ENCODE measurements around the gene KPNA2.
"Not testable (repeated sequence)": the region's sequence is repeated elsewhere in the genome, so short reads cannot be mapped to it uniquely, and the experiment has no call there.

KPNA2 gene

DNA sequence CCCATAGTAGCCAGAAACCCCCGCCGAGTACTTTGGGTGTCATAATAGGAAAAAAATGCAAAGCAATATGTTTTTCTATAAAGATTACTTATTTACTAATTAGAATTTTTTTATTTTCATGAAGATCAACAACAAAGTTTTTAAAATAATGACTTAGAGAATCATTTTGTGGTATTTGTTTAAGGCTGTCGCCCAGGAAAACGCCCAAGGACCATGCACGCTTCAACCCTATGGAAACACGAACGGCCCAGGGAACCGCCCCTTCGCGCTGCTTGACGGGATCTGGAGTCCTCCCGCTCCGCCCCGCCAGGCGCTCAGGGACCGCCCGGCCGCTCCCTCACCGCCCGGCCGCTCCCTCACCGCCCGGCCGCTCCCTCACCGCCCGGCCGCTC lies 408 bp upstream of the KPNA2 start:
- Histone ChIP-seq H3K27ac (ENCODE audit: low read length) (no peak overlapping the region), H3K4me2 (ENCODE audit: low read depth, low read length) (peak overlapping the region; percentile 60), H3K9me3 (replicated peaks; ENCODE audit: insufficient read depth, low read length) (no peaks in the 10 kb centered on the region), H4K20me1 (ENCODE audit: insufficient read depth, low read length) (no peaks in the 10 kb centered on the region), H3K4me3 (ENCODE audit: low read length) (peak overlapping the region; percentile 27; the same call in 1 of the 2 replicates), H3K9ac (ENCODE audit: low read length) (peak overlapping the region; percentile 14; the same call in 1 of the 2 replicates), H3K79me2 (ENCODE audit: low read length) (peaks cover 42% of the 10 kb centered on the region), H3K9me2 (replicated peaks; ENCODE audit: insufficient read depth, low read length) (no peaks in the 10 kb centered on the region), H3K36me3 (replicated peaks; ENCODE audit: insufficient read depth, low read length) (peaks cover 11% of the 10 kb centered on the region), H3F3A (ENCODE audit: insufficient read depth, low read length) (no peaks in the 10 kb centered on the region), H3K4me1 (ENCODE audit: low read length) (peaks cover 14% of the 10 kb centered on the region), H3K27me3 (replicated peaks; ENCODE audit: insufficient read depth, low read length) (no peaks in the 10 kb centered on the region), H2AFZ (ENCODE audit: low read length) (no peak overlapping the region)
- TF ChIP-seq, protein P1, sequence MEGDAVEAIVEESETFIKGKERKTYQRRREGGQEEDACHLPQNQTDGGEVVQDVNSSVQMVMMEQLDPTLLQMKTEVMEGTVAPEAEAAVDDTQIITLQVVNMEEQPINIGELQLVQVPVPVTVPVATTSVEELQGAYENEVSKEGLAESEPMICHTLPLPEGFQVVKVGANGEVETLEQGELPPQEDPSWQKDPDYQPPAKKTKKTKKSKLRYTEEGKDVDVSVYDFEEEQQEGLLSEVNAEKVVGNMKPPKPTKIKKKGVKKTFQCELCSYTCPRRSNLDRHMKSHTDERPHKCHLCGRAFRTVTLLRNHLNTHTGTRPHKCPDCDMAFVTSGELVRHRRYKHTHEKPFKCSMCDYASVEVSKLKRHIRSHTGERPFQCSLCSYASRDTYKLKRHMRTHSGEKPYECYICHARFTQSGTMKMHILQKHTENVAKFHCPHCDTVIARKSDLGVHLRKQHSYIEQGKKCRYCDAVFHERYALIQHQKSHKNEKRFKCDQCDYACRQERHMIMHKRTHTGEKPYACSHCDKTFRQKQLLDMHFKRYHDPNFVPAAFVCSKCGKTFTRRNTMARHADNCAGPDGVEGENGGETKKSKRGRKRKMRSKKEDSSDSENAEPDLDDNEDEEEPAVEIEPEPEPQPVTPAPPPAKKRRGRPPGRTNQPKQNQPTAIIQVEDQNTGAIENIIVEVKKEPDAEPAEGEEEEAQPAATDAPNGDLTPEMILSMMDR (IDR thresholded peaks at IDR 0.05; ENCODE audit: low read length): no peak
- TF ChIP-seq EZH2 (optimal IDR thresholded peaks at IDR 0.05; ENCODE audit: low read depth, low read length) (no peak), EZH2phosphoT487 (IDR thresholded peaks at IDR 0.05; ENCODE audit: low read length) (no peak)
- DNase-seq: no peak

DNA sequence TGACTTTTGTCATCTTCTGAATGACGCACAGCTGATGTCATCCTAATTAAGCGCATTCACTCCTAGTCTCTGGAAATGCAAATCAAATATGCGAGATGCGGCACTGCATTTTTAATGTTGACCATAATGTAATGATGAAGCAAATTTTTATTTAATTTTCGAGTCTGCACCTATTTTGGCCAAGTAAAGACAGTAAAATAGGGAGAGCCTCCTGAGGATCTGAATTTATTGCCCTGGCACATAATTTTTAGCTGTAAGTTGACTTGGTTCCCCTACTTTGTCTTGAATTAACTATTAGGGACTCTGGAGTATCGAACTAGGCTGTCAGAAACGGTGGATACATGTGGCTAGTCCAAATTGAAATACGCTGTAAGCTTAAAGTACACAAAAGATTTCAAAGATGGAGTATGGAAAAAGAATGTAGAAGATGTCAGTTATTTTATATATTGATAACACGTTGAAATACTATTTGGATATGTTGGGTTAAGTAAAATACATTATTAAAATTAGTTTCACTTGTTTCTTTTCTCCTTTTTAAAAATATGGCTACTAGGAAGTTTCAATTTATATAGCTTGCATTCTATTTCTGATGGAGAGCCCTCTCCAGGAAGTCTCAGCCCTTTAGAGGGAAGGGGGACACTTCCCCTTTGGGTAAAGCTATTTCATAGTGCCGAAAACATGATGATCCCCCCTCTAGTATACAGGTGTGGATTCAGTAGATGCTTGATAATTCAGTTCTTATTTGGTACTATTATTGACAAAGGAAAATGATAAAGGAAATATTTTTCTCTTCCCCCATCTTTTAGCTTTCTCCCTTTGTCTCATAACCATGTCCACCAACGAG lies 991 bp downstream of the KPNA2 start:
- H2AFZ ChIP-seq (ENCODE audit: low read length): peak overlapping the region; percentile 57; the same call in 1 of the 2 replicates
- peaks cover 14% of the 10 kb centered on the region for H3K4me1 ChIP-seq (ENCODE audit: low read length)
- H3K9me2 ChIP-seq (replicated peaks; ENCODE audit: insufficient read depth, low read length): no peaks in the 10 kb centered on the region
- peaks cover 51% of the 10 kb centered on the region for H3K79me2 ChIP-seq (ENCODE audit: low read length)
- peak overlapping the region; percentile 75 for H3K4me2 ChIP-seq (ENCODE audit: low read depth, low read length)
- peak overlapping the region; percentile 98 for H3K4me3 ChIP-seq (ENCODE audit: low read length)
- H3K36me3 ChIP-seq (replicated peaks; ENCODE audit: insufficient read depth, low read length): peaks cover 17% of the 10 kb centered on the region
- no peak for DNase-seq
- no peaks in the 10 kb centered on the region for H3K9me3 ChIP-seq (replicated peaks; ENCODE audit: insufficient read depth, low read length)
- H3K9ac ChIP-seq (ENCODE audit: low read length): peak overlapping the region; percentile 97
- TF ChIP-seq, protein P1 (IDR thresholded peaks at IDR 0.05; ENCODE audit: low read length): no peak
- TF ChIP-seq EZH2 (optimal IDR thresholded peaks at IDR 0.05; ENCODE audit: low read depth, low read length) (no peak), EZH2phosphoT487 (IDR thresholded peaks at IDR 0.05; ENCODE audit: low read length) (no peak)
- 0 out of 2 replicates have a peak, but pooled peaks cover 6% of the 10 kb centered on the region for H3F3A ChIP-seq (ENCODE audit: insufficient read depth, low read length)
- H4K20me1 ChIP-seq (ENCODE audit: insufficient read depth, low read length): no peaks in the 10 kb centered on the region
- H3K27me3 ChIP-seq (replicated peaks; ENCODE audit: insufficient read depth, low read length): no peaks in the 10 kb centered on the region
- H3K27ac ChIP-seq (ENCODE audit: low read length): peak overlapping the region; percentile 76; the same call in 1 of the 2 replicates

GRCh38 chr17:68047153-68047846 lies 11.8 kb downstream of the KPNA2 start:
- peaks cover 9% of the 10 kb centered on the region; the same call in 1 of the 2 replicates for H3K36me3 ChIP-seq (replicated peaks; ENCODE audit: insufficient read depth, low read length)
- no peaks in the 10 kb centered on the region for H3K9me3 ChIP-seq (replicated peaks; ENCODE audit: insufficient read depth, low read length)
- H4K20me1 ChIP-seq (ENCODE audit: insufficient read depth, low read length): no peaks in the 10 kb centered on the region
- TF ChIP-seq, protein P1 (IDR thresholded peaks at IDR 0.05; ENCODE audit: low read length): no peak
- TF ChIP-seq EZH2phosphoT487 (IDR thresholded peaks at IDR 0.05; ENCODE audit: low read length) (no peak), EZH2 (optimal IDR thresholded peaks at IDR 0.05; ENCODE audit: low read depth, low read length) (no peak)
- no peak overlapping the region for H3K4me2 ChIP-seq (ENCODE audit: low read depth, low read length)
- H3K4me3 ChIP-seq (ENCODE audit: low read length): no peak overlapping the region
- no peaks in the 10 kb centered on the region for H3K4me1 ChIP-seq (ENCODE audit: low read length)
- DNase-seq: no peak
- H3K27me3 ChIP-seq (replicated peaks; ENCODE audit: insufficient read depth, low read length): no peaks in the 10 kb centered on the region
- no peak overlapping the region for H2AFZ ChIP-seq (ENCODE audit: low read length)
- H3K79me2 ChIP-seq (ENCODE audit: low read length): peaks cover 6% of the 10 kb centered on the region; the same call in 1 of the 2 replicates
- peaks cover 24% of the 10 kb centered on the region for H3F3A ChIP-seq (ENCODE audit: insufficient read depth, low read length)
- no peak overlapping the region for H3K27ac ChIP-seq (ENCODE audit: low read length)
- H3K9ac ChIP-seq (ENCODE audit: low read length): no peak overlapping the region
- no peaks in the 10 kb centered on the region for H3K9me2 ChIP-seq (replicated peaks; ENCODE audit: insufficient read depth, low read length)

DNA sequence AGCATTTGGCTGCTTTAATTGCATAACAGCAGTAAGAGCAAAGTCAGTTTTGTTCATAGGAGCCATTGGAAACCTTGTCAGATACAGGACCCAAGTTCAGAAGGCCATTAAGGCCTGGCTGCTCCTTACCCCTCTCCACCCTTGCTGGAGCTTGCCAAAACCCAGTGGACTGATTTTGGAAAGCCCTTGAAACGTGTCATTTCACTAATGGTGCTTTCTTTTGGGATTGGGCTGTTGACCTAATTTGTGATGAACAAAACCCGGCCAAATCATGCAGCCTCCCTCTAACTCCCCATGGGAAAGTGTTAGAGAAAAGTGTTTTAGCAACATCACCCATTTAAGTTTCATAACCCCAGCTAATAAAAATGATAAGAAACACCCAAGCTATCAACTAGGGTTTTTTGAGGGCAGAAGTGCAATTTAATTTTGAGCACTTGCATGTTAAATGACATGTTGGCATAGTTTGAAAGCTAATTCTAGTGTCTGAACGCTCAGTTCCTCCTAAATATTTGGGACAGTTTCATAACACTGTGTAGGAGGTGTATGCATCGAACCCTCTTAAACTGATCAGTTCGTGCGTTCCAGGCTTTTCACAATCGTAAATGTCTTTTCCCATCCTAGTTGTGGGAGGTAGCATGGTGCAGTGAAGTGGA lies 12.5 kb downstream of the KPNA2 start:
- H3K27ac ChIP-seq (ENCODE audit: low read length); H3K4me3 ChIP-seq (ENCODE audit: low read length); DNase-seq; H3K9ac ChIP-seq (ENCODE audit: low read length); H2AFZ ChIP-seq (ENCODE audit: low read length); H3K36me3 ChIP-seq (replicated peaks; ENCODE audit: insufficient read depth, low read length); H3K79me2 ChIP-seq (ENCODE audit: low read length); H3K9me2 ChIP-seq (replicated peaks; ENCODE audit: insufficient read depth, low read length); H3K27me3 ChIP-seq (replicated peaks; ENCODE audit: insufficient read depth, low read length); H3K4me2 ChIP-seq (ENCODE audit: low read depth, low read length); H3K9me3 ChIP-seq (replicated peaks; ENCODE audit: insufficient read depth, low read length); H3K4me1 ChIP-seq (ENCODE audit: low read length); H4K20me1 ChIP-seq (ENCODE audit: insufficient read depth, low read length): not testable (repeated sequence)
- H3F3A ChIP-seq (ENCODE audit: insufficient read depth, low read length): peaks cover 24% of the 10 kb centered on the region

Data from MM.1S (cell line).